Retinal pigment epithelial cell (primary cell): ENCODE results near the gene DHRS7B.
"Not testable (repeated sequence)": the region's sequence is repeated elsewhere in the genome, so short reads cannot be mapped to it uniquely, and the experiment has no call there.

ENCODE experiments used
- DNase-seq: peaks from one replicate; pipeline ENCODE4 v3.0.0-alpha.2; 2010; ENCODE audit warnings: low read depth
- H3K4me3 ChIP-seq: 2 replicates; pipeline ENCODE4 v1.5.1; 2011; ENCODE audit warnings: mild to moderate bottlenecking, low read length, control low read depth, moderate library complexity
- CTCF ChIP-seq: conservative IDR thresholded peaks from 2 replicates; pipeline ENCODE4 v1.5.1; 2011; ENCODE audit warnings: low read depth, low read length, control low read depth, inconsistent platforms

The DHRS7B gene

GRCh38 chr17:21214777-21215541 lies 88.2 kb downstream of the DHRS7B start:
- peak overlapping the region; percentile 93 for H3K4me3 ChIP-seq
- DNase-seq: no peak
- no peak for TF ChIP-seq CTCF

GRCh38 chr17:21215935-21216334 lies 89.2 kb downstream of the DHRS7B start:
- DNase-seq: no peak
- H3K4me3 ChIP-seq: no peak overlapping the region
- TF ChIP-seq CTCF: no peak

- H3K4me3 ChIP-seq: no peak overlapping the region
- DNase-seq: no peak
- no peak for TF ChIP-seq CTCF
These were observed 90.6 kb downstream of the DHRS7B start for GRCh38 chr17:21217346-21217745.

GRCh38 chr17:21218101-21218500 lies 91.3 kb downstream of the DHRS7B start:
- DNase-seq: no peak
- TF ChIP-seq CTCF: no peak
- no peak overlapping the region for H3K4me3 ChIP-seq

- TF ChIP-seq CTCF: no peak
- no peak for DNase-seq
- H3K4me3 ChIP-seq: no peak overlapping the region
These were observed 92.1 kb downstream of the DHRS7B start for GRCh38 chr17:21218831-21219380.

- TF ChIP-seq CTCF: no peak
- no peak for DNase-seq
These were observed 96.3 kb downstream of the DHRS7B start for GRCh38 chr17:21223086-21223485.

GRCh38 chr17:21227277-21227676 lies 100.5 kb downstream of the DHRS7B start:
- H3K4me3 ChIP-seq, DNase-seq: not testable (repeated sequence)

More at GRCh38 chr17:21223086-21223485, 96.3 kb downstream of the DHRS7B start:
- H3K4me3 ChIP-seq: no peak overlapping the region
